AG04450 (cell line): ENCODE results near the gene SPOP. TPM values are rescaled to one million over a fixed set of nuclear protein-coding genes. Genes with fewer than 3 reads are reported as not detected.

Source experiments
- CTCF ChIA-PET: fragments of 300-600, 350-600 bp; formaldehyde crosslinking; extraction: SDS; loops from one replicate; lab custom pipeline; 2022; ENCODE audit warnings: antibody characterized with exemption, inconsistent platforms; lab: Charles Lee
- POLR2A ChIA-PET: fragments of 350-600 bp; formaldehyde crosslinking; extraction: SDS; loops from one replicate; lab custom pipeline; 2021; ENCODE audit warnings: antibody characterized with exemption, inconsistent platforms; lab: Yijun Ruan, JAX
- DNase-seq: peaks from one replicate; pipeline ENCODE4 v3.0.0-alpha.2; 2011; ENCODE audit warnings: low read depth, low spot score
- H3K27ac ChIP-seq: one replicate; pipeline ENCODE4 v1.5.1; 2012; ENCODE audit warnings: low read depth, low read length, control low read depth
- H3K27me3 ChIP-seq: one replicate; pipeline ENCODE4 v1.6.0; 2012; ENCODE audit warnings: low read length; ENCODE audit not compliant: control insufficient read depth, insufficient read depth
- H3K4me3 ChIP-seq: 2 replicates; pipeline ENCODE4 v1.5.1; 2011; ENCODE audit warnings: mild to moderate bottlenecking, low read depth, low read length, control low read depth
- H3K9me3 ChIP-seq: 2 replicates; pipeline ENCODE4 v1.5.1; 2012; ENCODE audit warnings: low read length; ENCODE audit not compliant: control insufficient read depth, insufficient read depth
- CTCF ChIP-seq: IDR thresholded peaks from 2 replicates; pipeline ENCODE4 v1.5.1; 2011; ENCODE audit warnings: low read depth, low read length, control low read depth, inconsistent platforms
- polyA plus RNA-seq: library from polyadenylated mRNA; depleted of rRNA; stranded (reverse); fragments of >200 nt; gene quantifications from 2 replicates; pipeline ENCODE4 v1.2.3, GENCODE V29; 2011

SPOP gene
- polyA plus RNA-seq, 1 experiment: 51.6 TPM

DNA sequence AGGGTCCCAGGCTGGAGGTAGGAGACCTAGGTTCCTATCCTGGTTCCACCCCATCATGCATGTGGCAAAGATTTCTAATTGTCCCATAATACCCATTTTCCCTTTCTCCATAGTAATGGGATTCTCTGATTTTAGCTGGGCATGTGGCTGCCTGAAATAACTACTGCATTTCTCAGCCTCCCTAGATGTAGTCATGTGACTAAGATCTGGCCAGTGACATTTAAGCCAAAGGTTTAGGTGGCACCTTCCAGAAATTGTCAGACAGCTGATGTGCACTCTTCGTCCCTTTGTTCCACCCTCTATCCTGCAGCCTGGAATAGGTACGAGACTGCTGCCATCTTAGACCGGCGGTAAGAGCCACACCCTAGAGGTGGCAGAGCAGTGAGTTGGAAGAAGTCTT is 94.0 kb downstream of the SPOP start:
- Histone ChIP-seq H3K4me3 (no peak overlapping the region), H3K9me3 (no peaks in the 10 kb centered on the region; the same call in 1 of the 2 replicates), H3K27ac (no peak overlapping the region), H3K27me3 (no peaks in the 10 kb centered on the region)
- ChIA-PET POLR2A (interaction anchor here (0.7 kb wide), 1 partner anchor 132 kb away, joined by 4 read pairs; no protein-coding TSS in a partner anchor), CTCF (interaction anchor here (1.1 kb wide), 1 partner anchor 14 kb away, joined by 3 read pairs; no protein-coding TSS in a partner anchor)
- DNase-seq: no peak
- TF ChIP-seq CTCF: no peak

GRCh38 chr17:49583226-49583625 is 94.7 kb downstream of the SPOP start:
- no peaks in the 10 kb centered on the region for H3K27me3 ChIP-seq
- H3K9me3 ChIP-seq: no peaks in the 10 kb centered on the region; the same call in 1 of the 2 replicates
- ChIA-PET POLR2A (no interaction called here), CTCF (interaction anchor here (1.1 kb wide), 1 partner anchor 13 kb away, joined by 3 read pairs; no protein-coding TSS in a partner anchor)
- TF ChIP-seq CTCF: no peak
- DNase-seq: no peak
- no peak overlapping the region for H3K27ac ChIP-seq
- no peak overlapping the region for H3K4me3 ChIP-seq

GRCh38 chr17:49582789-49583188 is 95.1 kb downstream of the SPOP start:
- no peaks in the 10 kb centered on the region for H3K27me3 ChIP-seq
- CTCF ChIA-PET: no interaction called here
- POLR2A ChIA-PET: no interaction called here
- H3K27ac ChIP-seq: no peak overlapping the region
- no peaks in the 10 kb centered on the region; the same call in 1 of the 2 replicates for H3K9me3 ChIP-seq
- H3K4me3 ChIP-seq: no peak overlapping the region
- DNase-seq: no peak
- TF ChIP-seq CTCF: no peak

DNA sequence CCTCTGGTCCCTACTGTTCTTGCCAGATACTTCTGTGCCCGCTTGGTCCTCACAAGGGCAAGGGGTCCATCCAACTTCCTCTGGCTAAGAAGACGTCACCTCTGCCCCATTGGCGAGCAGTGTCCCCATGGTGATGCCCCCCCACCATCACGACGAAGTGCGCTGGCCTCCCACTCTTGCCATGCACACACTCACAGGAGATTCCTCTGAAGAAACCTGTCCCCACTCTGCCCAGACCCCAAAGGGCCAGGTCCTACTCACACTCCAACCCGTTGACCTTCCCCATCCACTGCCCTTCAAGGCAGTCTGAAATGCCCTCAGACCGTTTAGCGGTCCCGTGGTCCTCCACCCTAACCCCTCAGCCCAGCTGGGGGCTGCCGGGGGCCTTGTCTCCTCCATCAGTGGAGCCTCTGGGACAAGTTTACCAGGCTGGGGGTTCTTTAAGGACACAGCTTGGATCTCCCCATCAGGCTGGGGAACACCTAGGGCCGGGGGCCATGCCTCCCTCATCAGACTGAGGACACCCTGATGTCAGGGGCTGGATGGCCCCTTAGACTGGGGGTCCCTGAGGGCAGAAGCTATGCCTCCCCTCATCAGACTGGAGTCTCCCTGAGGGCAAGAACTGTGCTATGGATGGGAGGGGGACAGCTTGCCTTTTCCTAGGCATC is 95.7 kb downstream of the SPOP start:
- CTCF ChIA-PET: no interaction called here

More for the DNA sequence above, 95.7 kb downstream of the SPOP start:
- no peak for DNase-seq
- POLR2A ChIA-PET: interaction anchor here (0.7 kb wide), 1 partner anchor 95 kb away, joined by 5 read pairs; no protein-coding TSS in a partner anchor
- no peak for TF ChIP-seq CTCF
- Histone ChIP-seq H3K9me3 (no peaks in the 10 kb centered on the region; the same call in 1 of the 2 replicates), H3K27ac (no peak overlapping the region), H3K27me3 (peaks cover 5% of the 10 kb centered on the region), H3K4me3 (no peak overlapping the region)
